Measurements from ENCODE around the gene MPRIP.
A peak's percentile ranks its signal among the peaks of the same experiment; 100 is the strongest.

MPRIP gene

DNA sequence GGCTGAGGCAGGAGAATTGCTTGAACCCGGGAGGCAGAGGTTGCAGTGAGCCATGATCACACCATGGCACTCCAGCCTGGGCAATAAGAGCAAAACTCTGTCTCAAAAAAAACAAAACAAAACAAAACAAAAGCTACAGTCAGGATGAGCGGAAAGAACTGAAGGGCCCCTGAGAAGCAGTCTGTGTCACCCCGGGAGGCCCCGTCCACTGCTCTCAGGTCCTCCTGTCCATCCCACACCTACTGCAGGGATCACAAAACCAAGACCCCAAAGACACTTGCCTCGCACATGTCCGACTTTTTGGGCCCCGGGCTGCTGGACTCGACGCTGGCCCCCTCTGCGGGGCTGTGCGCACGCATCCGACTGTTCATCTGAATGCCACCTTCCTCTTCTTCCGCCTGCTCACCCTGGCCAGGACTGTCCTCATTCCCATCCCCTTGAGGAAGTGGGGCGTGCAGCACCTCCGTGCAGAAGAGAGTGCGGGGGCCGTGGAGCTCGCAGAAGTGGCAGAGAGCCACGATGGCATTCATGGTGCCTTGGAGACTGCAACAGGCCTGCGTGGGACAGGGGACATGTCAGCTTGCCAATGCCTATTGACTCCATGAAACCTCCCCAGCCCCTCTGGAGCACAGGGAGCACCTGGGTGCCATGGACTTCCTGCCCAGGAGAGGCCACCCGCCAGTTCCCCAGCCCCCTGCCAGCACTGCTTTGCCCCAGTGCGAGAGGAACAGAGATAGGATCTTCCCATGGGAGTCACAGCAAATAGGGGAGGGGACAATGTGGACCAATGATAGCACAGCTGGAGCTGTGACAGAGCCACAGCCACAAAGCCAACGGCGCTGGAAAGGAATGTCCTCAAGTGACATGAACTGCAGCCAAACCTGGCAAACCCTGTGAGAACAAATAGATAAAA, 185.6 kb downstream of the MPRIP start:
- no peak for DNase-seq

DNA sequence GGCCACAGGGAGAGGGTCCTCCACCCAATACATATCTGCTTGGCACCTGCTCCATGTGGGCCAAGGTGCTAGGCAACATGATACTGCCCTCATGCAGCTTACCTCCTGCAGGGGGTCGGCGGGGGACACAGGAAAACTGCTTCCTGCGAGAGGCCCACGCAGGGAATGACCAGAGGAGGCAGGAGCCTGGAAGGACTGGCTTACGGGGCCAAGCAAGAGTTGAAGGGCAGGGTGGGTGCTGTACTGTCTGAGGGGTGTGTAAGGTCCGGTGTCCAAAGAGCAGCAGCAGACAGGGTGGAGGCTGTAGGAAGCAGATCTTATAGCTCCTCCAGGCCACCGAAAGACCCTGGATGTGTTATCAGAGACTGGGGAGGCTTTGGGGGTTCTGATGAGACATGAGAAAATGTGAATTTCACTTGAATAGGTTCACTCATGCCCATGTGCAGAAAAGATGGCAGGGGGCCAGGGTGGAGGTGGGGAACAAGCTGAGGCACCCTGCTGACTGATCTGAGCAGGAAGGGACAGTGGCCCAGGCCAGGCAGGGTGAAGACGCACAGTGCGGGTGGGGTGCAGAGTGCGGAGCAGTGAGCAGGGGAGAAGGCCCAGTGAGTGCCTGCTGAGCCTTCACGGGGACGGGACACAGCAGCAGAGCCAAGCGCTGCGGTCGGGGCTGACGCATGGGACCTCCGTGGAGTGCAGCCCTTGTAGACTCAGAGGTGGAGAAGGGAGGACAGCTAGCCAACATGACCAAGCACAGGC, 186.4 kb downstream of the MPRIP start:
- no peak for DNase-seq

DNA sequence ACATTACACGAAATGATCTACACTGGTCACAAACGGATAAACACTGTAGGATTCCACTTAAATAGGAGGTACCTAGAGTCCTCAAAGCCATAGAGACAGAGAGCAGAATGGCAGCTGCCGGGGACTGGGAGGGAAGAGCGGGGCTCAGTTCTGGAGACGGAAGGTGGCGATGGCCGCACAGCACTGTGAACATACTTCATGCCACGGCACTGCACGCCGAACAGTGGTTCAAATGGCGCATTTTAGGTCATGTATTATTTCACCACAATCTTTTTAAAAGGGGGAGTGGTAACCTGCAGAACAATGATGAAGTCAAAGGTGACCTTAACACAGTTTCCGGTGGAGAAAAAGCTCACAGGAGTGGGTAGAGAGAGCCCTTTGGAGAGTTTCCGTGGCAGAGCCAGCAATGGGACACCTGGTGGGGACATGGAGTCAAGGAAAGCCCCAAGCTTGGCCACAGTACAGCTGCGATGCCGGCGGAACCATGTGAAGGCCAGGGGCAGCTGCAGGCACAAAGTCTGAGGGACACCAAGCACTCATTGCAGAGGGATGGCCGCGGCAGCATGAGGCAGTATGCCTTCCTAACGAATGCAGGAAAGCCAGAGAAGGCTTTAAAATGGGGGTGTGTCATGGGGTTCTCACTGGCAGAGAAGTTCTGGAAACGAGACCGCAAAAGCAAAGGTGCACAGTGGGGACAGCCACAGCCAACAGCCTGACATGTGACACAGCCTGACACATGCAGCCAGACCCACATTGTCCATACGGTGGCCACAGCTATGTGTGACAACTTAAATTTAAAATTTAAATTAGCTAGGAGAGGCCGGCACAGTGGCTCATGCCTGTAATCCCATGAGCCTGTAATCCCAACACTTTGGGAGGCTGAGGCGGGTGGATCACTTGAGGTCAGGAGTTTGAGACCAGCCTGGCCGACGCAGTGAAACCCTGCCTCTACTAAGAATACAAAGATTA, 187.4 kb downstream of the MPRIP start:
- DNase-seq, result no peak

DNA sequence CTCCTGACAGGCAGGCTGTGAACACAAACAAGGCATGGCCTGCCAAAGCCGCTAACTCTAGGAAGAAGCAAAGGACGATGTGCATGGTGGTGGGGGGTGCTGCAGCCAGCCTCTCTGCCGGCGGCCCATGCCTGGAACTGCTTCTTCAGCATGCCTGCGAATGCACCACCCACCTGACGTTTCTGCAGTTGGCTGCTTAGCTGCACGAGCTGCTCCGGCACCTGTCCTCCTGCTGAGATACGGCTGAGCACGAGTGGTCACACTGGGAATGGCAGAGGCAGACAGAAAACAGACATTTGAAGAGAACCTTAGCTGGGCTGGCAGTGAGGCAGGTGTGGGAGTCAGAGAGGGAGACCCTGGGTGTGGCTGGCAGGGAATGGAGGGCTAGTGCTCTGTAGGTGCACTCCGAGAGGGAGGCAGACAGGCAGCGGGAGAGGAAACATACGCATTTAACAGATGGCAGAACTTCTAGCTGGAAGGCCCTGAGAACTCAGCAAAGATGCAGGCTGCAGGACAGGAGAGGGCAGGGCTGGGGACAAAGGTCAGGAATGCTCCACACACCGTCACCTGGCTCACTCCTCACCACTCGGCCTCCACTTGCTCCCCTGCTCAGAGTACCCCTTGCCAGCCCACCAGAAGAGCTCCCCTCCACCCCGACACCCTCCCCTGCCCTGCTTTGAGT, 189.5 kb downstream of the MPRIP start:
- DNase-seq, result no peak

DNA sequence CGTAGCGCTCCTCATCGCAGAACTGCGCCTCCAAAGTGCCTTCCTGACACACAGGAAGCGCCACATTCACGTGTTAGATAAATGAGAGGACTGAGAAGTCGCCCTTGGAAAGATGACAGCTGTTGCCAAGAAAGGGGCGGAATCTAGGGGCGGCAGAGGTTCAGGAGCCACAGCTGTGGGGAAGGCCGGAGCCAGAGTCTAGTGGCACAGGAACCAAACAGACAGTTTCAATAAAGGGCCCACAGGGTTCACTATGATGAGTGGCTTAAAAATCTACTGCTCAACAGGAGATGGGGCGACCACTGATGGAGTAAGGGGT, 190.0 kb downstream of the MPRIP start:
- no peak for DNase-seq

DNA sequence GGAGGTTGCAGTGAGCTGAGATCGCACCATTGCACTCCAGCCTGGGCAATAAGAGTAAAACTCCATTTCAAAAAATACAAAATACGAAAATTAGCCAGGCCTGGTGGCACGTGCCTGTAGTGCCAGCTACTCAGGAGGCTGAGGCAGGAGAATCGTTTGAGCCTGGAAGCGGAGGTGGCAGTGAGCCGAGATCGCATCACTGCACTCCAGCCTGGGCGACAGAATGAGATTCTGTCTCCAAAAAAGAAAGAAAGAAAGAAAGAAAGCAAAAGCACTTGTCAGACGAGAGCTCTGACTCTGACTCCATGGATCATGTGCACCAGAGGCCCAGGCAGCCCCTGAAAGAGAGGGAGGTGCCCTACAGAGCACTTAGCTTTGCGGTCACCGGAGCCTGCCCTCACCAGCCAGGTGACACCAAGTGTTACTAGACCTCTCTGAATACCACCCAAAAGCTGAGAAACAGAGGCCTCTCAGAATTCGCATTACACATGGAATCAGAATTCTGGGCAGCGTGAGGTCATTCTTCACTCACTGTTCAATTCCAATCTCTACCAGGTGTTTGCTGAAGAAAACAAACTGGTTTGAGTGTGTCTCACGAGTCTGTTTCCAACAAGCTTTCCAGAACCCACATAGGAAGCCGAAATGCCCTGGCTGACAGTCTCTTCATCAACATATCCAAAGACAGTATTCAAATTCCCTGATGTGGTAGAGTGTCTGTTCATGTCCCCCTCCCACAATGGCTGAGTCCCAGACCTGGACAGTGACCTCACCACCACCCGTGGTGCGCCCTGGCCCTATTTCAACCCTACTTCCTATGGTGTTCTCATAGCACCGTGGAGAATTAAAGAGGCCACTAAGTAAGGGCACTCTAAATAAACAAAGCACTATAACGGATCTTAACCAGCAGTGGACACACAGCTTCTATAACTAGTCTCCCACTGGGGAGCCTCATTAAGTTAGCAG, 193.2 kb downstream of the MPRIP start:
- DNase-seq, result peak; percentile 43

DNA sequence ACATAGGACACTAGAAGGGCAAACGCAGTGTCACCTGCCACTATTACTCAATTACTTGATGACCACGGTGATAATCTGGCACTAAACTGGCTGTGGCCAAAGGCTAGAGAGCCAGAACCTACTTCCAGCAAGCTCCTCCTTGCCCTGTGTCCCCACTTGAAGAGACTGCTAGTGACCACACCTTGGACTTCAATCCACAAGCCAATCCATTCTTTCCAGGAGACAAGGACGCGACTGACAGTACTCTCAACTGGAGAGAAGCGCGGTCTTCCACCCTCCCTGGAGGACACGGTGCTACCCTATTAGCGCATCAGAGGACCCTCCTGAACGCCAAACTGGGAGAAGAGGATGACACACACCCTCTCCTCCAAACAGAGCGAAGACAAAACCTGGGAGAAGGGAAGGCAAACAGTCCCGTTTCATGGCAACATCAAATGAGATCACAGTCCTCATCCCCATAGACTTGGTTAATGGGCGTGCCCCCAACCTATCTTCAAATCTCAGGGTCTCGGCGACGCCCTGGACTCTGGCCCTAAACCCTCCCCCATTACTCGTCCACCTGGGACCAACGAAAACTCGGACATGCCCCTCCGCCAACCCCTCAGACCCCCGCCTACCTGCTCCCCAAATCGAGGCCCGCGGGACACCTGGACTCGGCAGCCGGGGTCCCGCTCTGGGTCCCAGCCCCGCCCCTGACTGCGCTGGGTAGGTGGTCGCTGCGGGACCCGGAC, 194.2 kb downstream of the MPRIP start:
- peak; percentile 60 for DNase-seq

DNA sequence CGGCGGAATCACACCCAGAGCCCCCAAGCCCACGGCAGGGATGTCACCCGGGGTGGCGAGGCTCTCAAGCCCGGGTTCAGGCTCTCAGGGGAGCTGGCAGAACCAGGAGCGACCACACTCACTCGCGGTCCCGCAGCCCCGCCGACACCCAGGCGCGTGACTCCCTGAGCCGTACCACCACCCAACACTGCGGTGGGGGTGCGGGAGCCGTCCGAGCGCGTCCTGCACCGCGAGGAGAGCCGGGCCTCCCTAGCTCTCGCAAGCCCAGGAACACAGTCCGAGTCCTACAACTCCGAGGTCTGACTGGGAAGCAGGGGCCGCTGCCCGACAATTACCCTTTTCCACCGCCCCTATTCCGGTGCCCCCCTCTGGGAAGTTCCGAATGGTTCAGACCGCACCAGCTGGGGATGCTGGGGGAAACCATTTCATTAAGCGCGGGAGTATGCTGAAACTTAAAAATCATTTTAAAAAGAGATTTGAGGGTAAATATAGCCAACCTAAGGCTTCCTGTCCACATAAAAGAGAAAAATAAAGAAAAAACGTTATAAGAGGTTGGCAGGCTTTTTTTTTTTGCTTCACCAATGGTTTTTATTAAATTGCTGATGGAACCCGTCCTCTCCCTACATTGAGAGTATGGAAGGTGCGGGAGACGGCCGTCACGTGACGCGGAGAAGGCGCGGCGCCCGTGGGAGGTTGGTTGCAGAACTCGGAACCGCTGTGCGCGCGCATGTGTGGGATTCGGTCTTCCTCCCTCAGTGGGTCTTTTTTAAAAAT, 195.0 kb downstream of the MPRIP start, which contains the start of gene FLCN:
Gene FLCN, minus strand, starts transcription at position 143 of the 774 bp plus-strand sequence. CDS start 9,031 bp downstream, outside the sequence.
- DNase-seq, result peak; percentile 91

DNA sequence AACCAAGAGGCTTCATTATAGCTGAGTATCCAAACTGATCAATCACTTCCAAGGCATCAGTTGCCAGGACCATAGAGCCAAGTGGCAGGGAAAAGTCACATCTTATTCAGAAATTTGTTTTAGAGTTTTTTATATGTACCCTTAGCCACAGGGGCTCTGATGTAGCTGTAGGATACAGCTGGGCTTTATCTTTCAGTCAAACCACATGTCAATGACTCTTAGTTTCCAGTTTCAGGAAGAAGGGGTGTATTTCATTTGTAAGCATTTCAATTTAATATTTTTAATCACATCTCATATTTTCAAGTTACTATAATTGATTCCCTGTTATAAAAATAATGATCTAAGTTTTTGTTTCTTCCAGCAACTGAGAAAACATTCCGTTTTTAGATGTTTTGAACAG, 197.6 kb downstream of the MPRIP start:
- DNase-seq, result no peak

DNA sequence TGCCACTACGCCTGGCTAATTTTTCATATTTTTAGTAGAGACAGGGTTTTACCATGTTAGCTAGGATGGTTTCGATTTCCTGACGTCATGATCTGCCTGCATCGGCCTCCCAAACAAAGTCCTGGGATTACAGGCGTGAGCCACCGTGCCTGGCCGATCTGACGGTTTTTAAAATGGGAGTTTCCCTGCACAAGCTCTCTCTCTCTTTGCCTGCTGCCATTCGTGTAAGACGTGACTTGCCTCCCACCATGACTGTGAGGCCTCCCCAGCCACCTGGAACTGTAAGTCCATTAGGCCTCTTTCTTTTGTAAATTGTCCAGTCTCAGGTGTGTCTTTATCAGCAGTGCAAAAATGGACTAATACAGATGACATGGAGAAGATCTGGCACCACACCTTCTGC, 199.4 kb downstream of the MPRIP start:
- DNase-seq, result no peak

DNA sequence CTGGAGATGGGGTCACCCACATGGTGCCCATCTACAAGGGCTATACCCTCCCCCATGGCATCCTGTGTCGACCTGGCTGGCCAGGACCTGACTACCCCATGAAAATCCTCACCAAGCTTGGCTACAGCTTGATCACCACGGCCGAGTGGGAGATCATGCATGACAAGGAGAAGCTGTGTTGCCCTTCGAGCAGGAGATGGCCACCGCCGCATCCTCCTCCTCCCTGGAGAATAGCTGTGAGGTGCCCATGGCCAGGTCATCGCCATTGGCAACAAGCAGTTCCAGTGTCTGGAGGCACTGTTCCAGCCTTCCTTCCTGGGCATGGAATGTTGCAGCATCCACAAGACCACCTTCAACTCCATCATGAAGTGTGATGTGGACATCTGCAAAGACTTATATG, 200.0 kb downstream of the MPRIP start:
- DNase-seq, result no peak

Measured in DMS53 (cell line).